Liver (tissue), 9 donors: ENCODE measurements around the gene LHX3. TPM values are rescaled to one million over a fixed set of nuclear protein-coding genes. Genes with fewer than 3 reads are reported as not detected.

Experiments
- DNase-seq: peaks from one replicate; pipeline ENCODE4 v3.0.0-alpha.2; 2017; ENCODE audit warnings: low spot score
- H3K27ac ChIP-seq, 2 donors: one replicate each; pipeline ENCODE4 v1.7.0; 2013; ENCODE audit warnings: inconsistent platforms in 2 of 2, low read length in 2 of 2, control low read depth in 1 of 2, low read depth in 1 of 2, mild to moderate bottlenecking in 1 of 2
- H3K27me3 ChIP-seq, 4 donors: one replicate each; pipeline versions ENCODE4 v1.6.1 to v1.7.0; 2013; ENCODE audit warnings: low read length in 3 of 4, inconsistent platforms in 1 of 4, mild to moderate bottlenecking in 1 of 4, moderate library complexity in 1 of 4; ENCODE audit not compliant: control insufficient read depth in 4 of 4, insufficient read depth in 4 of 4
- H3K36me3 ChIP-seq, 4 donors: one replicate each; pipeline versions ENCODE4 v1.6.1 to v1.7.0; 2013; ENCODE audit warnings: low read length in 3 of 4, mild to moderate bottlenecking in 3 of 4, low read depth in 1 of 4, moderate library complexity in 1 of 4; ENCODE audit not compliant: control insufficient read depth in 4 of 4, insufficient read depth in 3 of 4
- H3K4me1 ChIP-seq, 4 donors: one replicate each; pipeline versions ENCODE4 v1.6.1 to v1.7.0; 2013; ENCODE audit warnings: low read length in 3 of 4, mild to moderate bottlenecking in 3 of 4, moderate library complexity in 1 of 4; ENCODE audit not compliant: control insufficient read depth in 4 of 4, insufficient read depth in 4 of 4
- H3K4me3 ChIP-seq, 3 donors: one replicate each; pipeline versions ENCODE4 v1.6.1 to v1.7.0; 2013; ENCODE audit warnings: low read length in 3 of 3, control low read depth in 1 of 3, low read depth in 1 of 3, mild to moderate bottlenecking in 1 of 3
- H3K9ac ChIP-seq, 2 donors: one replicate each; pipeline ENCODE4 v1.7.0; 2013; ENCODE audit warnings: low read length in 2 of 2, mild to moderate bottlenecking in 2 of 2, moderate library complexity in 2 of 2, control low read depth in 1 of 2, low read depth in 1 of 2
- H3K9me3 ChIP-seq, 4 donors: one replicate each; pipeline versions ENCODE4 v1.6.1 to v1.7.0; 2013; ENCODE audit warnings: low read length in 3 of 4; ENCODE audit not compliant: control insufficient read depth in 4 of 4
- ATF3 ChIP-seq: IDR thresholded peaks from 2 replicates; pipeline ENCODE4 v1.6.1; 2016; ENCODE audit warnings: antibody characterized with exemption
- CTCF ChIP-seq: fragments of 150-350 bp; IDR thresholded peaks from 2 replicates; pipeline ENCODE4 v1.5.1; 2017; ENCODE audit warnings: improper control_type of control experiment, low read depth, low read length; ENCODE audit not compliant: missing input control
- EGR1 ChIP-seq, 2 donors: IDR thresholded peaks; 2 replicates each; pipeline ENCODE4 v1.6.1; 2016 to 2018; ENCODE audit warnings: antibody characterized with exemption in 2 of 2, low read depth in 2 of 2
- FOXA1 ChIP-seq: IDR thresholded peaks from 2 replicates; pipeline ENCODE4 v1.6.1; 2016; ENCODE audit warnings: antibody characterized with exemption
- FOXA2 ChIP-seq: IDR thresholded peaks from 2 replicates; pipeline ENCODE4 v1.6.1; 2016; ENCODE audit warnings: antibody characterized with exemption
- GABPA ChIP-seq, 2 donors: IDR thresholded peaks in 1 of 2; conservative IDR thresholded peaks in 1 of 2; 2 replicates each; pipeline ENCODE4 v1.6.1; 2016; ENCODE audit warnings: antibody characterized with exemption in 2 of 2, mild to moderate bottlenecking in 1 of 2, moderate library complexity in 1 of 2
- HNF4A ChIP-seq, 2 donors: conservative IDR thresholded peaks; 2 replicates each; pipeline ENCODE4 v1.6.1; 2016; ENCODE audit warnings: antibody characterized with exemption in 2 of 2, mild to moderate bottlenecking in 2 of 2
- HNF4G ChIP-seq: IDR thresholded peaks from 2 replicates; pipeline ENCODE4 v1.6.1; 2016; ENCODE audit warnings: antibody characterized with exemption
- NR2F2 ChIP-seq: IDR thresholded peaks from 2 replicates; pipeline ENCODE4 v1.6.1; 2016; ENCODE audit warnings: antibody characterized with exemption
- RAD21 ChIP-seq, 2 donors: IDR thresholded peaks; 2 replicates each; pipeline ENCODE4 v1.6.1; 2016; ENCODE audit warnings: antibody characterized with exemption in 2 of 2, mild to moderate bottlenecking in 2 of 2
- REST ChIP-seq: IDR thresholded peaks from 2 replicates; pipeline ENCODE4 v1.6.1; 2016; ENCODE audit warnings: antibody characterized with exemption, mild to moderate bottlenecking
- RXRA ChIP-seq, 2 donors: IDR thresholded peaks; 2 replicates each; pipeline ENCODE4 v1.6.1; 2017 to 2018; ENCODE audit warnings: antibody characterized with exemption in 2 of 2, mild to moderate bottlenecking in 1 of 2
- SP1 ChIP-seq: IDR thresholded peaks from 2 replicates; pipeline ENCODE4 v1.6.1; 2018; ENCODE audit warnings: antibody characterized with exemption, mild to moderate bottlenecking
- TAF1 ChIP-seq: conservative IDR thresholded peaks from 2 replicates; pipeline ENCODE4 v1.6.1; 2016; ENCODE audit warnings: antibody characterized with exemption, mild to moderate bottlenecking
- YY1 ChIP-seq: IDR thresholded peaks from 2 replicates; pipeline ENCODE4 v1.6.1; 2016; ENCODE audit warnings: antibody characterized with exemption, mild to moderate bottlenecking
- ZBTB33 ChIP-seq: IDR thresholded peaks from 2 replicates; pipeline ENCODE4 v1.6.1; 2016; ENCODE audit warnings: antibody characterized with exemption
- WGBS: extraction: QIAGEN DNeasy Blood & Tissue Kit; methylation state at CpG from one replicate; pipeline ENCODE4 v1.1.7; 2013; 5-methylcytosine and 5-hydroxymethylcytosine counted together
- polyA plus RNA-seq, 2 donors: library from polyadenylated mRNA; stranded (reverse) in 1 of 2; unstranded in 1 of 2; fragments of 200-250 nt in 1 of 2; fragments of >200 nt in 1 of 2; fragmentation: Nextera tagmentation in 1 of 2; extraction: Ambion mirVana in 1 of 2; gene quantifications; one replicate each; pipeline versions ENCODE4 v1.2.1 to v1.2.3, GENCODE V29; 2013 to 2015
- total RNA-seq, 2 donors: library from RNA; depleted of rRNA; stranded (reverse); fragments of >200 nt; gene quantifications; one replicate each; pipeline ENCODE4 v1.2.3, GENCODE V29; 2014
- TF ChIP-seq, protein P1 (sequence below): IDR thresholded peaks from 2 replicates; pipeline ENCODE4 v1.6.1; 2016; ENCODE audit warnings: antibody characterized with exemption
- donor health status: healthy.
- donor health status: healthy.
- donor health status: healthy.
- donor health status: healthy.
- donor health status: healthy.

Gene LHX3
- total and polyA plus RNA-seq, 4 donors, result not detected

- H3K27me3 ChIP-seq, result no peaks in the 10 kb centered on the region
- no peak overlapping the region for H3K4me3 ChIP-seq
- H3K27ac ChIP-seq, result no peak overlapping the region
- H3K9ac ChIP-seq, result no peak overlapping the region
- peaks cover 8 to 14% (median 11%) of the 10 kb centered on the region in 4 donors for H3K4me1 ChIP-seq
- no peak for DNase-seq
- no peaks in the 10 kb centered on the region for H3K9me3 ChIP-seq
- 95% methylated on average over 30 of the region's 30 CpGs for WGBS
- H3K36me3 ChIP-seq, result peaks cover 0 to 10% (median 4%) of the 10 kb centered on the region in 4 donors
- no peak for TF ChIP-seq ATF3
- TF ChIP-seq HNF4A (conservative IDR thresholded peaks at IDR 0.05), result no peak
- no peak for TF ChIP-seq TAF1
- no peak for TF ChIP-seq RAD21 (IDR thresholded peaks at IDR 0.05)
Observed at GRCh38 chr9:136226680-136227407, 21.9 kb upstream of the LHX3 start.

DNA sequence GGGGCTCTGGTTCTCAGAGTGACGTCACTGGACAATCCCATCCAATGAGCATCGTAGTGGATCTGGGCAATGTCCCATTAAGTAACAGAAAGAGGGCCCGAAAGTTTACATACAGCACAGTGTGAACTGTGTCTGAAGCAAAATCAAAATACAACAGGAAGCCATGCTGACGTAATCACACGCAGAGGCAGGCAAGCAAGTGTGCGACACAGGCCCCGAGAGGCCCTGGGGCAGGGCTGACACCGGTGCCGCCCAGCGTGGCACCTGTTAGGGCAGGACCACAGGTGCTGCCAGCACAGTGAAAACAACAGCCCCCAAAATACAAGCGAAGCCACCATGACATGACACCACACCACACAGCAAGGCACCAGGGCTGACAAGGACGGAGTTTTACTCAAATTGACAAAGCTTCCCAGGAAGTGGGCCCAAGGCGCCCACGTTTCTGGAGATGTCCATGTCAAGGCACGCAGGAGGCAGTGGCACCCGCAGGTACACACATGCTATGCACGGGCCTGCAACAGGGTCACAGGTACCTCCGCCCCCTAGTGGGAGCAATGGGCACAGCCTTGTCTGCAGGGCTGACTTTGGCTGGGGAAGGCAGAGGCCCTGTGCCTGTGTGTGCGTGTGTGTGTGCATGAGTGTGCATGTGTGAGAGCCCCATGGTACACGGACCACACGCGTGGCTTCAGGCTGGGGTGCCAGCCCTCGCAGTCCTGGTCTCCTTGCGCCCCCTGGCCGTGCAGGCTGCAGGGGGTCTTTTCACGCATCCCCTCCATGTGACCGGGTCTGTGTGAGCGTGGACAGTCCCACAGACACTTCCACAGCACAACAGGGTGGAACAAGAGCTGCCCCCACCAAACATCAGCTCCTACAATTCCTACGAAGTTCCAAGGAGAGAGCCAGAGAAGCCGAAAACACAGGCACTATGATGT lies 21.1 kb upstream of the LHX3 start:
- H3K27ac ChIP-seq, result no peak overlapping the region
- no peaks in the 10 kb centered on the region for H3K27me3 ChIP-seq
- 82% methylated on average over 30 of the region's 30 CpGs for WGBS
- TF ChIP-seq YY1 (no peak), HNF4G (no peak), CTCF (peak; percentile 74), EGR1 (IDR thresholded peaks at IDR 0.05; ENCODE audit: low read depth in 2 of 2) (no peak), RAD21 (IDR thresholded peaks at IDR 0.05) (peak; percentile 55 to 80)
- peaks cover 3 to 8% (median 6%) of the 10 kb centered on the region in 4 donors for H3K4me1 ChIP-seq
- no peak overlapping the region for H3K9ac ChIP-seq
- H3K9me3 ChIP-seq, result no peaks in the 10 kb centered on the region
- H3K36me3 ChIP-seq, result peaks cover 0 to 13% (median 4%) of the 10 kb centered on the region in 4 donors
- no peak overlapping the region for H3K4me3 ChIP-seq
- peak; percentile 82 for DNase-seq

DNA sequence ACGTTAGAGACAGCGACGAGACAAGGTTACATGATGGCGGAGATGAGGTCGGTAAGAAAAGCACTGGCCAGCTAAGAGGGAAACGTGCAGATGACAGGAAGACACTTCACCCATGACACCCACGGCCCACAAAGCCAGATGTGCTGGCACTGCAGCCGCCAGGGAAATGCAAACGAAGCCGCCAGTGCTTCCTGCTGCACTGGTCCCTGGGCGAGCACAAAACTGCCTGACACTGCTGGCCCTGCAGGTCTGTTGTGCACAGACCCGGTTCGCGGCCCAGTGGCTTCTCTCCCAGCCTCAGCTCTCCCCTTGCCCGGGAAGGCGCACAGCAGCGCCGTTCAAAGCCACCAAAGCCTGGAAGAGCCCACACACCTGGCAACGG lies 20.4 kb upstream of the LHX3 start:
- no peaks in the 10 kb centered on the region for H3K9me3 ChIP-seq
- H3K4me1 ChIP-seq, result peaks cover 1 to 4% (median 3%) of the 10 kb centered on the region in 4 donors
- H3K27me3 ChIP-seq, result no peaks in the 10 kb centered on the region
- H3K27ac ChIP-seq, result no peak overlapping the region
- no peak for DNase-seq
- no peak overlapping the region for H3K9ac ChIP-seq
- peaks cover 0 to 13% (median 4%) of the 10 kb centered on the region in 4 donors for H3K36me3 ChIP-seq
- 88% methylated on average over 19 of the region's 19 CpGs for WGBS
- H3K4me3 ChIP-seq, result no peak overlapping the region
- TF ChIP-seq ZBTB33 (no peak), REST (no peak), YY1 (no peak), SP1 (no peak), ATF3 (no peak), GABPA (IDR thresholded peaks at IDR 0.05 in 1 of 2, conservative IDR thresholded peaks at IDR 0.05 in 1 of 2) (no peak), EGR1 (IDR thresholded peaks at IDR 0.05; ENCODE audit: low read depth in 2 of 2) (no peak), RXRA (IDR thresholded peaks at IDR 0.05) (no peak), FOXA2 (no peak), HNF4A (conservative IDR thresholded peaks at IDR 0.05) (no peak), TAF1 (no peak), FOXA1 (no peak), NR2F2 (no peak), HNF4G (no peak)
- TF ChIP-seq, protein P1, sequence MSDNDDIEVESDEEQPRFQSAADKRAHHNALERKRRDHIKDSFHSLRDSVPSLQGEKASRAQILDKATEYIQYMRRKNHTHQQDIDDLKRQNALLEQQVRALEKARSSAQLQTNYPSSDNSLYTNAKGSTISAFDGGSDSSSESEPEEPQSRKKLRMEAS, result no peak
